CD4-positive, alpha-beta T cell treated with Interleukin-21 for 1 hour (primary cell): Measurements from ENCODE around the gene RPL28.
A peak's percentile ranks its signal among the peaks of the same experiment; 100 is the strongest.
"Not testable (repeated sequence)": the region's sequence is repeated elsewhere in the genome, so short reads cannot be mapped to it uniquely, and the experiment has no call there.

Source experiments
- DNase-seq: peaks from one replicate; pipeline ENCODE4 v3.0.0-alpha.2; 2020

The RPL28 gene

GRCh38 chr19:55433292-55433691, 47.6 kb downstream of the RPL28 start:
- DNase-seq = no peak

DNA sequence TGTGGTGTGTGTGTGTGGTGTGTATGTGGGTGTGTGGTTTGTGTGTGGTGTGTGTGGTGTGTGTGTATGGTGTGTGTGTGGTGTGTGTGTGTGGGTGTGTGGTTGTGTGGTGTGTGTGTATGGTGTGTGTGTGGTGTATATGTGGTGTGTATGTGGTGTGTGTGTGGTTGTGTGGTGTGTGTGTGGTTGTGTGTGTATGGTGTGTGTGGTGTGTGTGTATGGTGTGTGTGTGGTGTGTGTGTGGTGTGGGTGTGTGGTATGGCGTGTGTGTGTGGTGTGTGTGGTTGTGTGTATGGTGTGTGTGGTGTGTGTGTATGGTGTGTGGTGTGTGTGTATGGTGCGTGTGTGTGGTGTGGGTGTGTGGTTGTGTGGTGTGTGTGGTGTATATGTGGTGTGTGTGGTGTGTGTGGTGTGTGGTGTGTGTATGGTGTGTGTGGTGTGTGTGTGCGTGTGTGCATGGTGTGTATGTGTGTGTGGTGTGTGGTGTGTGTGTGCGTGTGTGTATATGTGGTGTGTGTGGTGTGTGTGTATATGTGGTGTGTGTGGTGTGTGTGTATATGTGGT, 48.7 kb downstream of the RPL28 start:
- DNase-seq = no peak

DNA sequence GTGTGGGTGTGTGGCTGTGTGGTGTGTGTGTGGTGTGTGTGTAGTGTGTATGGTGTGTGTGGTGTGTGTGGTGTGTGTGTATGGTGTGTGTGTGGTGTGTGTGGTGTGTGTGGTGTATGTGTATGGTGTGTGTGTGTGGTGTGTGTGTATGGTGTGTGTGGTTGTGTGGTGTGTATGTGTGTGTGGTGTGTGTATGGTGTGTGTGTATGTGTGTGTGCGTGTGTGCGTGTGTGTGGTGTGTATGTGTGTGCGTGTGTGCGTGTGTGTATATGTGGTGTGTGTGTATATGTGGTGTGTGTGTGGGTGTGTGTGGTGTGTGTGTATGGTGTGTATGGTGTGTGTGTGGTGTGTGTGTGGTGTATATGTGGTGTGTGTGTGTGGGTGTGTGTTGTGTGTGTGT, 49.3 kb downstream of the RPL28 start:
- DNase-seq = no peak

DNA sequence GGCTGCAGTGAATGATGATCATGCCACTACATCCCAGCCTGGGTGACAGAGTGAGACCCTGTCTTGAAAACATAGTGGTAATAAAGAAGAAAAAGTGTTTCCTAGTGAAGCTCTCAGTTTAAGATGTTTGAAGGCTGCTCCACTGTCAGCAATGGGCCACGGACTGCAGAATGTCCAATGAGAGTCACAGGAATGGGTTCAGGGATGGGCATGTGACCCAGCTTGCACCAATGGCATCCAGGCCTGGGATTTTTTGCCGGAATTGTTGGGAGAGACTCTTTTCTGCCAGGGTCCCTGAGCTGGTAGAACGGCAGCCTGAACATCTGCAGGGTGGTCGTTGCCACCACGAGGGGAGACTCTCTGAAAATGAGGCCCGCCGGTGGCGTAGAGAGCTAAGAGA, 51.1 kb downstream of the RPL28 start:
- no peak for DNase-seq

DNA sequence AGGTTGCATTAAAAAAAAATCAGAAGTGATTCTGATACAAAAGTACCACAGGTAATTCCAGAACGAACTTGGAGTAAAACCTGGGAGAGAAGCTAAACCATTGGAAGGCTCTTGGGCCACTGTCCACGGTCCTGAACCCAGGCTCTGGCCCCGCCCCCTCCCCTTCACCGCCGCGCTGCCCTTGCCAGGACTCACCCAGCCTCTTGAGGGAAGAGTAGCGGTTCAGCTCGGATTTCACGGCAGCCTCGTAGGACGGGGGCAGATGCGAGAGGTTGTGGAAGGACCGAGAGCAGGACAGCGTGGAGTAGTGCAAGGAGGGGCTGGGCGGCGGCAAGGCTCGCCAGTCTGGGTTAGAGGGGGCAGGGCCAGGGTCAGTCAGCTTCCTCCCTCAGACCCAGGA, 51.7 kb downstream of the RPL28 start:
- peak; percentile 17 for DNase-seq

DNA sequence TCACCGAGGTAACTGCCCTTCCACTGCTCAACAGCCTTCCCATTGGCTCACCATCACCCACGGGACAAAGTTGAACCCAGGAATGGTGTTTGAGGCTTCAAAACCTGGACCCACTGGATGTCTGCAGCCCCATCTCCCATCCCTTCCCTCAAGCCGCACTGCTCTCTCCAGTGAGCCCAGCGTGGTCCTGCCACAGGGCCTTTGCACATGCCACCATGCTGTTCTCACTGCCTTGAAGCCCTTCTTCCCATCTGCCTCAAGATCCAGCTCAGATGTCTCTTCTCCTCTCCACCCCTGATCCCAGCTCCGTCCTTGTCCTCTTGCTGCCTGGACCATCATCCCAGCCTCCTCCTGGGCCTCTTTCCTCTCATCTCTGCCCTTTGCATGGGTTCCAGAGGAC, 53.3 kb downstream of the RPL28 start:
- no peak for DNase-seq

- no peak for DNase-seq
Measured at GRCh38 chr19:55440411-55441105, 54.8 kb downstream of the RPL28 start.

DNA sequence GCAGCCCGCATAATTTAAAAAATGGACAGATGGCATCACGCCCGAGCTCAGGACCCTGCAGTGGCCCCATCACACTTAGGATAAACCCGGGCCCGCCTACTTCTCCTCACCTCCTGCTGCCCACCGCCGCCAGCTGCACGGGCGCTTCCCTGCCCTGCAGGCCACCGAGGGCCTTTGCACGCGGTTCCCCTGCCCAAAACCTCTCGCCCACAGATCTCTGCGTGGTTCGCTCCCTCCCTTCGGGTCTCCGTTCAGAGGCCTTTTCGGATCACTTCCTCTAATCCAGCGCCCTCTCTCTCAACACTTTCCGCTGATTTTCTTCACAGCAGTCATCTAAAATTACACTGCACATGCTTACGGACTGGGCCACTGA, 55.6 kb downstream of the RPL28 start:
- DNase-seq = no peak

GRCh38 chr19:55441692-55442321, 56.1 kb downstream of the RPL28 start:
- DNase-seq = no peak

DNA sequence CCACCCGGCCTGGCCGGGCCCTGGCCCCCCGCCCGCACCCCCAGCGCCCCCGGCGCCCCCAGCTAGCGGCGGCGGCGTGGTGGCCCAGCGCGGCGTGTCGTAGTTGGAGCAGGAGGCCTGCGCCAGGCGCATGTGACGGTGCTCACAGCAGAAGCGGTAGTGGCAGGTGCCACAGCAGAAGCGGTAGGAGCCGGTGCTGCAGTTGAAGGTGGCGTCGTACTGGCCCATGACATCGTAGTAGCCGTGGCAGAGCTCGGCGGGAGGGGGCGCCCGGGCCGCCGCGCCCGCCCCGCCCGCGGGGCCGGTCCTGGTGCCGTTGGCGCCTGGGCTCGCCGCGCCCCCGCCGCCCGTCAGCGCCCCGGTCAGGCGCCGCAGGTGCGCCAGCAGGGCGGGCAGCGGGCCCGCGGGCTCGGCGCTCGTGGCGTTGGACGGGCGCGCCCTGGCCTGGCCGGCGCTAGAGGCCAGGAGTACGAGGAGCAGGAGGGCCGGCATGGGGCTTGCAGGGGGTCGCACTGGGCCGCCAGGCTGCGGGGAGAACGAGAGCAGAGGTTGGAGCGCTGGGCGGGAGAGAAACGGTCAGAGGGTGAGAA, 56.7 kb downstream of the RPL28 start:
- DNase-seq = no peak

- DNase-seq = no peak
Measured at GRCh38 chr19:55443045-55443823, 57.5 kb downstream of the RPL28 start, which contains the start of gene SHISA7. Gene SHISA7 (minus strand): TSS chr19:55443300. CDS start chr19:55442863, 437 bp downstream.

- no peak for DNase-seq
Measured at GRCh38 chr19:55443824-55444480, 58.2 kb downstream of the RPL28 start.

- DNase-seq = no peak
Measured at GRCh38 chr19:55444646-55445045, 58.9 kb downstream of the RPL28 start.

DNA sequence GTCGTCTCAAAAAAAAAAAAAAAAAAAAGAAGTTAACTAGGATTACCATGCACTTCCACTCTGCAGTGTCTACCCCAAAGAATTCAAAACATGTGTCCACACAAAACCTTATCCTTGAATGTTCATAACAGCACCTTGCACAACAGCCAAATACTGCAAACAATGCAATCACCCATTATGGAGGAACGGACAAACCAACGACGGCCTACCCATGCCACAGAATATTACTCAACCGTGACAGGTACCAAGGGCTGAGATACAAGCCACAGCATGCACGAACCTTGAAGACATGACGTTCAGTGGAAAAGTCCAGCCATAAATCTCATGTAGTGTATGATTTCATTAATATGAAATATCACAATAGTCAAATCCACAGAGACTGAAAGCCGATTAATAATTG, 60.3 kb downstream of the RPL28 start:
- DNase-seq = no peak

GRCh38 chr19:55447421-55448174, 61.9 kb downstream of the RPL28 start:
- DNase-seq = no peak

GRCh38 chr19:55448175-55448490, 62.4 kb downstream of the RPL28 start:
- not testable (repeated sequence) for DNase-seq

- DNase-seq = no peak
Measured at GRCh38 chr19:55449469-55449868, 63.7 kb downstream of the RPL28 start.

- peak; percentile 29 for DNase-seq
Measured at GRCh38 chr19:55451163-55451964, 65.6 kb downstream of the RPL28 start.

DNA sequence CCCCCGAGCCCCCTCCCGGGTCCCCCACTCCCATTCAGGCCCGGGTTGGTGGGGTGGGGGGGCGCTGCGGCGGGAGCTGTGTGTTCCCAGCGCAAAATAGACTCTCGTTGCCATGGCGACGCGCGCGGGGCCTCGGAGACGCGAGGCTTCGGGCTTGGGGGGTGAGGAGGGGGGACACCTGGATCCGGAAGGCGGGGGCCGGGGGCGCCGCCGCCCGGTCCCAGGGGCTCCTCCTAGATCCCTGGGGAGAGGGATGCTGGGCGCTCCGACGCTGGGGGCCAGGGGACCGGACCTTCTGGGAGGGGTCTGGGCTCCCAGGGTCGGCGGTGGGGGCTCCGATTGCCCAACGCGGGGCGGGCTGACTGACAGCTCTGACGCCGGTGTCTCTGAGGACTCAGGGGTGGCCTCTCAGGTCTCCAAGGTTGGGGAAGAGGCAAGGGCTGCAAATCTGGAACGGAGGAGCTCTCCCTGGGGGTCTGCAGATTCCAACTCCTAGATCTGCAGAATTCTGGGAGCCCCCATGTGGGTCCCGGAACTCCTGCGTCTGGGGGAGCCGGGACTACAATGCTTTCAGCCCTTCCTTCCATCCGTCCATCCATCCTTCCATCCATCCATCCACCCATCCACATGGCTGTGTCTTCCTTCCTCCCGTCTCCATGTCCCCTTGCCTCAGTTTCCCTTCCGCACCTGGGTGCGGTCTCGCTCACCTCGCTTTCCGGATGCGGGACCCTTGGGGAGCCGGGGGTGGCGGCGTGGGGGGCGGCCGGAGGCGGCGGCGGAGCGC, 66.4 kb downstream of the RPL28 start:
- peak; percentile 47 for DNase-seq
